Neural cell (in vitro differentiated cells): ENCODE results near the gene ARGLU1. TPM values are rescaled to one million over a fixed set of nuclear protein-coding genes. Genes with fewer than 3 reads are reported as not detected.

Source experiments
- H2AFZ ChIP-seq: fragments of 200-600, 300-800 bp; sonication (generic), shearing (Covaris generic); 2 replicates; pipeline ENCODE4 v1.6.0; 2014; ENCODE audit warnings: low read depth, mild to moderate bottlenecking, antibody characterized with exemption, low read length, moderate library complexity
- H3F3A ChIP-seq: fragments of 200-600 bp; shearing (Covaris generic); 2 replicates; pipeline ENCODE4 v1.6.1; 2016; ENCODE audit warnings: mild to moderate bottlenecking, moderate library complexity, mixed read lengths, antibody characterized with exemption, low read length; ENCODE audit not compliant: insufficient read depth, poor library complexity, severe bottlenecking
- H3K27ac ChIP-seq: fragments of 200-600, 300-800 bp; sonication (generic), shearing (Covaris generic); 2 replicates; pipeline ENCODE4 v1.5.1; 2014; ENCODE audit warnings: mild to moderate bottlenecking, low read length, moderate library complexity
- H3K27me3 ChIP-seq: fragments of 300-800, 200-600 bp; sonication (generic), shearing (Covaris generic); 2 replicates; pipeline ENCODE4 v1.6.0; 2014; ENCODE audit warnings: mild to moderate bottlenecking, low read depth, low read length, moderate library complexity; ENCODE audit not compliant: insufficient read depth
- H3K36me3 ChIP-seq: fragments of 300-800, 200-600 bp; sonication (generic), shearing (Covaris generic); 2 replicates; pipeline ENCODE4 v1.5.1; 2014; ENCODE audit warnings: mild to moderate bottlenecking, antibody characterized with exemption, low read length, moderate library complexity; ENCODE audit not compliant: insufficient read depth
- H3K4me2 ChIP-seq: fragments of 300-800, 200-600 bp; sonication (generic), shearing (Covaris generic); 2 replicates; pipeline ENCODE4 v1.6.0; 2014; ENCODE audit warnings: mild to moderate bottlenecking, low read length
- H3K4me3 ChIP-seq: fragments of 300-800, 200-600 bp; sonication (generic), shearing (Covaris generic); 2 replicates; pipeline ENCODE4 v1.5.1; 2014; ENCODE audit warnings: mild to moderate bottlenecking, low read length, moderate library complexity
- H3K79me2 ChIP-seq: fragments of 200-600 bp; shearing (Covaris generic); replicated peaks from 2 replicates; pipeline ENCODE4 v1.6.0; 2014; ENCODE audit warnings: mild to moderate bottlenecking, low read length, moderate library complexity; ENCODE audit not compliant: insufficient read depth
- H3K9ac ChIP-seq: fragments of 300-800, 200-600 bp; sonication (generic), shearing (Covaris generic); 2 replicates; pipeline ENCODE4 v1.6.1; 2016; ENCODE audit warnings: mild to moderate bottlenecking, low read length, mixed read lengths
- H3K9me2 ChIP-seq: fragments of 200-600 bp; shearing (Covaris generic); 2 replicates; pipeline ENCODE4 v1.6.1; 2016; ENCODE audit warnings: mild to moderate bottlenecking, low read length, mixed read lengths; ENCODE audit not compliant: insufficient read depth
- H3K9me3 ChIP-seq: fragments of 200-600, 300-800 bp; sonication (generic), shearing (Covaris generic); 2 replicates; pipeline ENCODE4 v1.6.1; 2016; ENCODE audit warnings: mild to moderate bottlenecking, mixed run types, low read length, moderate library complexity, mixed read lengths
- H4K20me1 ChIP-seq: fragments of 200-600 bp; shearing (Covaris generic); 2 replicates; pipeline ENCODE4 v1.6.1; 2016; ENCODE audit warnings: mild to moderate bottlenecking, mixed run types; ENCODE audit not compliant: insufficient read depth
- CTCF ChIP-seq: fragments of 450-650 bp; IDR thresholded peaks from 2 replicates; pipeline ENCODE4 v1.5.1; 2014; ENCODE audit warnings: antibody characterized with exemption, mild to moderate bottlenecking, moderate library complexity; ENCODE audit not compliant: poor library complexity, severe bottlenecking
- EP300 ChIP-seq: fragments of 450-650 bp; conservative IDR thresholded peaks from 2 replicates; pipeline ENCODE4 v1.6.1; 2014; ENCODE audit warnings: antibody characterized with exemption, mild to moderate bottlenecking, moderate library complexity; ENCODE audit not compliant: poor library complexity, severe bottlenecking
- EZH2 ChIP-seq: fragments of 200-600, 300-800 bp; shearing (Covaris generic), sonication (generic); IDR thresholded peaks from 2 replicates; pipeline ENCODE4 v1.6.1; 2014; ENCODE audit warnings: antibody characterized with exemption, low read length, borderline replicate concordance, mild to moderate bottlenecking; ENCODE audit not compliant: insufficient read depth, poor library complexity, severe bottlenecking
- MXI1 ChIP-seq: fragments of 450-650 bp; conservative IDR thresholded peaks from 2 replicates; pipeline ENCODE4 v1.6.1; 2014; ENCODE audit warnings: antibody characterized with exemption, mild to moderate bottlenecking; ENCODE audit not compliant: poor library complexity, severe bottlenecking
- POLR2AphosphoS5 ChIP-seq: IDR thresholded peaks from 2 replicates; pipeline ENCODE4 v1.6.1; 2012
- RAD21 ChIP-seq: fragments of 450-650 bp; conservative IDR thresholded peaks from 2 replicates; pipeline ENCODE4 v1.6.1; 2014; ENCODE audit warnings: antibody characterized with exemption, mild to moderate bottlenecking, moderate library complexity
- REST ChIP-seq: IDR thresholded peaks from 2 replicates; pipeline ENCODE4 v1.6.1; 2012; ENCODE audit warnings: borderline replicate concordance
- SMC3 ChIP-seq: fragments of 450-650 bp; conservative IDR thresholded peaks from 2 replicates; pipeline ENCODE4 v1.6.1; 2014; ENCODE audit warnings: antibody characterized with exemption, mild to moderate bottlenecking, moderate library complexity; ENCODE audit not compliant: poor library complexity
- TAF1 ChIP-seq: IDR thresholded peaks from 2 replicates; pipeline ENCODE4 v1.6.1; 2012; ENCODE audit warnings: low read depth
- polyA plus RNA-seq: library from polyadenylated mRNA; depleted of rRNA; stranded (reverse); fragments of >200 nt; gene quantifications from 2 replicates; pipeline ENCODE4 v1.2.3, GENCODE V29; 2014

ARGLU1 gene
- polyA plus RNA-seq, 1 donor from 2014 or later, result 967 TPM

GRCh38 chr13:106616729-106617128 is 48.8 kb upstream of the ARGLU1 start:
- Histone ChIP-seq H3K9ac (no peak overlapping the region), H3K4me3 (no peak overlapping the region), H2AFZ (no peak overlapping the region), H3K27ac (no peak overlapping the region), H3K9me2 (no peaks in the 10 kb centered on the region), H4K20me1 (no peaks in the 10 kb centered on the region), H3K36me3 (no peaks in the 10 kb centered on the region), H3F3A (no peaks in the 10 kb centered on the region), H3K4me2 (no peak overlapping the region), H3K27me3 (no peaks in the 10 kb centered on the region), H3K79me2 (no peaks in the 10 kb centered on the region), H3K9me3 (no peaks in the 10 kb centered on the region)
- TF ChIP-seq POLR2AphosphoS5 (no peak), TAF1 (no peak), MXI1 (no peak), EP300 (no peak), EZH2 (no peak), RAD21 (no peak), REST (no peak), CTCF (no peak), SMC3 (no peak)

GRCh38 chr13:106614874-106615273 is 46.9 kb upstream of the ARGLU1 start:
- Histone ChIP-seq H3K9me3 (no peaks in the 10 kb centered on the region), H3K27me3 (no peaks in the 10 kb centered on the region), H3F3A (no peaks in the 10 kb centered on the region), H4K20me1 (no peaks in the 10 kb centered on the region), H3K79me2 (no peaks in the 10 kb centered on the region), H3K9me2 (no peaks in the 10 kb centered on the region), H3K27ac (no peak overlapping the region), H3K4me2 (no peak overlapping the region), H3K4me3 (no peak overlapping the region), H3K36me3 (no peaks in the 10 kb centered on the region), H3K9ac (no peak overlapping the region), H2AFZ (no peak overlapping the region)
- TF ChIP-seq REST (no peak), EP300 (peak; percentile 17)
